ENCODE measurements around the gene HAT1.

- no peak for TF ChIP-seq CTCF (IDR thresholded peaks at IDR 0.05; ENCODE audit: low read depth, low read length)
- TF ChIP-seq EZH2phosphoT487 (IDR thresholded peaks at IDR 0.05; ENCODE audit: low read depth) = no peak
These were observed 42.0 kb downstream of the HAT1 start for GRCh38 chr2:171964308-171964707.

Data from OCI-LY3 (cell line).